Gastroesophageal sphincter (tissue), 3 donors: ENCODE results near the gene FUT8.

Source experiments
- CTCF ChIP-seq, 4 experiments: fragments of 200-600 bp in 2 of 4; fragments of 450-650 bp in 2 of 4; sonication (generic) in 1 of 4; IDR thresholded peaks; one replicate each; pipeline ENCODE4 v1.5.1; 2017 to 2019; ENCODE audit warnings: antibody characterized with exemption in 4 of 4, mild to moderate bottlenecking in 2 of 4, moderate library complexity in 2 of 4
- POLR2A ChIP-seq, 2 donors: fragments of 450-650 bp; IDR thresholded peaks; one replicate each; pipeline ENCODE4 v1.6.1; 2017; ENCODE audit warnings: antibody characterized with exemption in 2 of 2, mild to moderate bottlenecking in 2 of 2, moderate library complexity in 1 of 2

GRCh38 chr14:65594153-65594881, 181.8 kb downstream of the FUT8 start:
- TF ChIP-seq CTCF (IDR thresholded peaks at IDR 0.05) (no peak), POLR2A (IDR thresholded peaks at IDR 0.05) (no peak)
